Colonic mucosa (tissue), 4 donors: ENCODE measurements around the gene SND1. TPM values are rescaled to one million over a fixed set of nuclear protein-coding genes. Genes with fewer than 3 reads are reported as not detected.

ENCODE experiments used
- DNase-seq: peaks from one replicate; pipeline ENCODE4 v3.0.0-alpha.2; 2020
- H3K27ac ChIP-seq: fragments of 200-600 bp; one replicate; pipeline ENCODE4 v1.8.0; 2021
- H3K27me3 ChIP-seq: fragments of 200-600 bp; one replicate; pipeline ENCODE4 v1.8.0; 2021
- H3K36me3 ChIP-seq: fragments of 200-600 bp; one replicate; pipeline ENCODE4 v1.8.0; 2021
- H3K4me1 ChIP-seq: fragments of 200-600 bp; one replicate; pipeline ENCODE4 v1.8.0; 2021; ENCODE audit warnings: mild to moderate bottlenecking
- H3K4me3 ChIP-seq: fragments of 200-600 bp; one replicate; pipeline ENCODE4 v1.8.0; 2021
- H3K9ac ChIP-seq, 2 donors: one replicate each; pipeline ENCODE4 v1.7.0; 2013; ENCODE audit warnings: control low read depth in 2 of 2, low read depth in 2 of 2, low read length in 2 of 2
- H3K9me3 ChIP-seq: fragments of 200-600 bp; one replicate; pipeline ENCODE4 v1.8.0; 2021
- intact Hi-C: fragments of 100-400 bp; cut with DNase I; formaldehyde crosslinking; loops from one replicate; pipeline ENCODE4 v1.14.1; 2022
- total RNA-seq, 2 donors: library from RNA; stranded (reverse); fragmentation: NEBNext Ultra II Directional in 1 of 2; extraction: Animal tissue kit (Norgen Biotek cat#: 25700) in 1 of 2; gene quantifications; one replicate each; pipeline ENCODE4 v1.2.1, GENCODE V29; 2021
- TF ChIP-seq, protein P1 (sequence below): fragments of 200-600 bp; IDR thresholded peaks from one replicate; pipeline ENCODE4 v1.8.0; 2022; ENCODE audit warnings: antibody characterized with exemption, mild to moderate bottlenecking
- donor health status: healthy.
- donor health status: DM: no; HTN: no; CAD: no.
- donor health status: DM: no; HTN: no; CAD: no.

SND1 gene
- total RNA-seq, 2 donors from 2014 or later = 134 to 163 TPM

DNA sequence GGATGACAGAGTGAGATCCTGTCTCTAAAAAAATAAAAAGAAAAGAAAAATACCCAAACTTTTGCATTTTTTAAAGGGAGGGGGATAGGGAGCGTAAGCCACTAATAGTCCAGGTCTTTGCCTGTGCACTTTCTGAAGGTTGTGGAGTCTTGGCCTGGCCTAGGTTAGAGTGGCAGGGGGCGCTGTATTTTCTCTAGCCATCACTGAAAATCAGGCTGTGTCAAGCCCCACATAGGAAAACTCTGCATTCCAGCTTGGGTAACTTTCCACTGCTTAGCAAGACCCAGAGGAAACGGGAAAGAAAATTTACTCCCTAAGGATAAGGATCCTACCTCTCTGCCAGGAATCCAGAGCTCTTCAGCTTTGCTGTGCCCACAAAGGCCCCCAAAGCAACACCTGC is 23.5 kb upstream of the SND1 start:
- no peaks in the 10 kb centered on the region for H3K4me1 ChIP-seq
- H3K27me3 ChIP-seq = no peaks in the 10 kb centered on the region
- H3K36me3 ChIP-seq = no peaks in the 10 kb centered on the region
- no peaks in the 10 kb centered on the region for H3K9me3 ChIP-seq
- H3K9ac ChIP-seq = no peak overlapping the region
- no peak for DNase-seq
- TF ChIP-seq, protein P1, sequence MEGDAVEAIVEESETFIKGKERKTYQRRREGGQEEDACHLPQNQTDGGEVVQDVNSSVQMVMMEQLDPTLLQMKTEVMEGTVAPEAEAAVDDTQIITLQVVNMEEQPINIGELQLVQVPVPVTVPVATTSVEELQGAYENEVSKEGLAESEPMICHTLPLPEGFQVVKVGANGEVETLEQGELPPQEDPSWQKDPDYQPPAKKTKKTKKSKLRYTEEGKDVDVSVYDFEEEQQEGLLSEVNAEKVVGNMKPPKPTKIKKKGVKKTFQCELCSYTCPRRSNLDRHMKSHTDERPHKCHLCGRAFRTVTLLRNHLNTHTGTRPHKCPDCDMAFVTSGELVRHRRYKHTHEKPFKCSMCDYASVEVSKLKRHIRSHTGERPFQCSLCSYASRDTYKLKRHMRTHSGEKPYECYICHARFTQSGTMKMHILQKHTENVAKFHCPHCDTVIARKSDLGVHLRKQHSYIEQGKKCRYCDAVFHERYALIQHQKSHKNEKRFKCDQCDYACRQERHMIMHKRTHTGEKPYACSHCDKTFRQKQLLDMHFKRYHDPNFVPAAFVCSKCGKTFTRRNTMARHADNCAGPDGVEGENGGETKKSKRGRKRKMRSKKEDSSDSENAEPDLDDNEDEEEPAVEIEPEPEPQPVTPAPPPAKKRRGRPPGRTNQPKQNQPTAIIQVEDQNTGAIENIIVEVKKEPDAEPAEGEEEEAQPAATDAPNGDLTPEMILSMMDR = no peak
- intact Hi-C loops = no loop called here
- H3K27ac ChIP-seq = no peak overlapping the region
- H3K4me3 ChIP-seq = no peak overlapping the region

DNA sequence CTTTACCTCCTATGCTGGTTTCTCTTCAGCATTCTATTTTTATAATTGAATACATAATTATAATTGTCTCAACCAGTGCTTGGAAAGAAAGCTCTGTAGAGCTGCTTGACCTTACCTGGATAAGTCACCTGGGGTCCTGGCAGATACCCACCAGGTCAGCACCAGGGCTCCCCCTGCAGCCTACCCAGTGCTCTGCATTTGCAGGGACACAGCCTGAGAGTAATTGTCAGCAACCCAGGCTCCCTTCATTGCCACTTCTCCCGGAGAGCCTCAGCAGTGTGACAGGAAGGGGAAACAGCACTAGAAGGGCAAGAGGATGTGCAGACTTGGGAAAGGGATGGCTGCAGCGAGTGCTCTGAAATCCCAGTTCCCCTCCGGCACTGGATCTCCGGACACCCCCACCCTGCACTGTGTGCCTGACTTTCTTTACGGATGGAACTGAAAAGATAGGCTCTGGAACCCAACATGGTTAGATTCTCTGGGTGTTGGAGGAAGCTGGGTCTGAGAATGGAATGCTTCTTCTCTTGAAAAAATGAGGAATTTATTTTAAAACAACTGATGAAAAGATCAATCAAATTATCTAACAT is 22.6 kb upstream of the SND1 start:
- Histone ChIP-seq H3K36me3 (no peaks in the 10 kb centered on the region), H3K4me1 (no peaks in the 10 kb centered on the region), H3K9me3 (no peaks in the 10 kb centered on the region), H3K27me3 (no peaks in the 10 kb centered on the region), H3K27ac (no peak overlapping the region), H3K9ac (no peak overlapping the region), H3K4me3 (no peak overlapping the region)
- peak; percentile 28 for DNase-seq
- TF ChIP-seq, protein P1 = peak; percentile 36
- intact Hi-C loops = no loop called here

DNA sequence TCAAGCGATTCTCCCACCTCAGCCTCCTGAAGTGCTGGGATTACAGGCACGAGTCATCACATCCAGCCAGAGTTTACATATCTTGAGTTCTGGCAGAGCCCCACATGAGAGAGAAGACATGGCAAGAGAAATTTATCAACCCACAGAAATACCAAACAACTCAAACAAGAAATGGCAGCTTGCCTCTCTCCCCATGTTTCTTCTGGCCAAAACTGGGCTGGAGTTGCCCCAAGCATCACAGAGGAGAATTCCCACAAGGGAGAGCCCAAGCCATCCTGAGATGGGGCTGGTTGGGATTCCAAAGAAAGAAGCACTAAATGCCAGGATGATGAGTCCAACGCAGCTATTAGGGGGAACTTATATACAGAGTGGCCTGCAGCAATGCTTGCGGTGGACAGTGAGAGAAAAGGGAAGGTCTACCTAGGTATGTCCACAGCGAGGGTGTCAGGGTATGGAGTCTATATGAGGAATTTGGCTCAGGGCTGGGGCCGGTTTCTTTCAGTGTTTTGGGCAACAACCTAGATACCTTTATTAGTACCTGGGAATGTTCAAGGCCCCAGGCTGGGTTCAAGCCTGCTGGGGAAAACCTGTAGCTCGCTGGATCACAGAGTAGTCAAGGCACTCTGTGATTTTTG is 19.6 kb upstream of the SND1 start:
- no peak overlapping the region for H3K27ac ChIP-seq
- H3K4me3 ChIP-seq = no peak overlapping the region
- no peaks in the 10 kb centered on the region for H3K9me3 ChIP-seq
- no peaks in the 10 kb centered on the region for H3K36me3 ChIP-seq
- DNase-seq = no peak
- intact Hi-C loops = no loop called here
- H3K9ac ChIP-seq = no peak overlapping the region
- TF ChIP-seq, protein P1 = no peak
- H3K4me1 ChIP-seq = no peaks in the 10 kb centered on the region
- no peaks in the 10 kb centered on the region for H3K27me3 ChIP-seq

DNA sequence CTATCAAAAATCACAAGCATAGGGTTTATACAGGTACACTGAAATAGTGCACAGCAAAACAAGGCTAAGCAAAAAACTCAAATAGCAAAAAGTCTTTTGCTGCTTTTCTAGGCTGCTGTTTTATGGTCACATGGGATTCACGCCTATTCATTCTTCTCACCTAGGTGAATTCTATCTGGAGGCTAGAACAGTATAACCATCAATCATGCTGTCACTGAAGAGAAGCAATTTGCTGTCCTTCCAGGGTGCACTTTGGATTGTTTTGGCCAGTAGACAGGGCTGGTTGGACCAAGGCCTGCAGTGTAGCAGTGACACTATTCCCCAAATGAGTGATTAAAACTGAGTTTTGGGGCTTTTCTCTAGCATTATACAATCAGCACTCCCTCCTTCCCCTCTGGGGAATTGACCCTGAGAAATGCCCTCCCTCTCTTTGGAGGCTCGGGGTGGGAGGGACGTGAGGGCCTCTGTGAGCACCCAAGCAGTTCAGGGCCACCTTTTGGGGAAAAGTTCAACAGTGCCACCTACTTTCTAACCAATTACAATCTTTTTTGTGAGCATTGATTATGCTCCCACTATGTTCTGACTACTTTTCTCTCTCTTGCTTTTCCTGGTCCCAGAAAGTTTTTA is 16.2 kb upstream of the SND1 start:
- Histone ChIP-seq H3K36me3 (no peaks in the 10 kb centered on the region), H3K27me3 (no peaks in the 10 kb centered on the region), H3K9me3 (no peaks in the 10 kb centered on the region), H3K4me1 (no peaks in the 10 kb centered on the region), H3K27ac (no peak overlapping the region), H3K4me3 (no peak overlapping the region), H3K9ac (no peak overlapping the region)
- DNase-seq = no peak
- intact Hi-C loops = no loop called here
- TF ChIP-seq, protein P1 = no peak

DNA sequence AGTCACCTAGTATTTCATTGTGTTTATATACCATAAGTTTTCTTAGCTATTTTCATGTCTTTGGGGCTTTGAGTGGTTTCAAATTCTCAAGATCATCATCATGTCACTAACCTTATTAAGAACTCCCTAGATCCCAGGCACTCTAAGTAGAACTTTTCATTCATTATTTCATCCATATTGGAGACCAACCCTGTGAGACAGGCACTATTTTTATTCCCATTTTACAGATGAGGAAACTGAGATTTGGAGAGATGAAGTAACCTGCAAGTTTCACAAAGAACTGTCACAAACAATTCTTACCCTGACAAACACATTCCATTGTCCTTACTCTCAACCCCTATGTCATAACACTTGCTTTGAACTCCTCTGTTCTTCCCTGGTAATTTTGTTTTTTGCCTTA is 13.8 kb upstream of the SND1 start:
- H3K4me1 ChIP-seq = no peaks in the 10 kb centered on the region
- H3K36me3 ChIP-seq = no peaks in the 10 kb centered on the region
- no peak overlapping the region for H3K27ac ChIP-seq
- H3K4me3 ChIP-seq = no peak overlapping the region
- H3K9me3 ChIP-seq = no peaks in the 10 kb centered on the region
- intact Hi-C loops = no loop called here
- TF ChIP-seq, protein P1 = no peak
- no peaks in the 10 kb centered on the region for H3K27me3 ChIP-seq
- no peak overlapping the region for H3K9ac ChIP-seq
- no peak for DNase-seq
